HG03039 (cell line): Measurements from ENCODE around the gene RMND1.

ENCODE experiments used
- ATAC-seq: cut with Tn5 transposase; IDR thresholded peaks from one replicate; pipeline ENCODE4 v1.9.1; 2021; ENCODE audit warnings: mild to moderate bottlenecking, moderate library complexity; ENCODE audit not compliant: unreplicated experiment

RMND1 gene

DNA sequence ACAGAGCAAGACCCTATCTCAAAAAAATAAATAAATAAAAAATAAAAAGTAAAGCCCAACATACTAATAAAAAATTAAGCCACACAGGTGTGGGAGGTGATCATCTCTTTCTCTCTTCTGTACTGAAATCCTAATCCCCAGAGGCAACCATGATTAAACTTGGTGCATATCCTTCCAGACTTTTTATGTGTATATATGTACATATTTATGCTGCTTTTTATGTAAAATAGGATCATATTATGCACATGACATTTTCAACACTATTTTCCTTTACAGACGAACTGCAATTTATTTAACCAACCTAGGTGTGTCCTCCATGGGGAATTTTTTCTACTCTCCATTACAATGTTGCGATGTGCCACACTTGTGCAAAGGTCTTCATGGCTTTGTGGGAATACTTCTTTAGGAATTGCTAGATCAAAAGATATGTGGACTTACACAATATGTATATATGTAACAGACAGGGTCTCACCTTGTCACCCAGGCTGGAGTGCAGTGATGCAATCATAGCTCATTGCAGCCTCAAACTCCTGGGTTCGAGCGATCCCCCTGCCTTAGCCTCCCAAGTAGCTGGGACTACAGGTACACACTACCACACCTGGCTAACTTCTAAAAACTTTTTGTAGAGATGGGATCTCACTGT lies 23.7 kb downstream of the RMND1 start:
- no peak for ATAC-seq

DNA sequence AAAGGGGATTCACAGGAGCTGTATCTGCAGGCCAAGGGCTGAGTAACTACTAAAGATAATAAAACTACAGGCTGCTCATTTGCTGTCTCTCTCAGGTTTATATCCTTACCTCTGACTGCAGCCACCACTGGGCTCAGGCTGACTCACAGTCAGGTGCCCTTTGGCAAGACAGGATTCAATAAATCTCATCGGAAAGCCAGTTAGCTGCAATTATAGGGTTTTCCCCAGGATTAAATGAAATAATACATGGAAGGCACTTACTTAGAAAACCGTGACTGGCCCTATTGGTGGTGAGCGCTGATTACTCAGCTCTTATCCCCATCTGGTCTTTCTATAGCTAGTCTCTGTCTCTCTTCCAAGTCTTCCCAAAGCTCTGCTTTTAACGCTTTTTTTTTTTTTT lies 26.4 kb downstream of the RMND1 start:
- no peak for ATAC-seq

DNA sequence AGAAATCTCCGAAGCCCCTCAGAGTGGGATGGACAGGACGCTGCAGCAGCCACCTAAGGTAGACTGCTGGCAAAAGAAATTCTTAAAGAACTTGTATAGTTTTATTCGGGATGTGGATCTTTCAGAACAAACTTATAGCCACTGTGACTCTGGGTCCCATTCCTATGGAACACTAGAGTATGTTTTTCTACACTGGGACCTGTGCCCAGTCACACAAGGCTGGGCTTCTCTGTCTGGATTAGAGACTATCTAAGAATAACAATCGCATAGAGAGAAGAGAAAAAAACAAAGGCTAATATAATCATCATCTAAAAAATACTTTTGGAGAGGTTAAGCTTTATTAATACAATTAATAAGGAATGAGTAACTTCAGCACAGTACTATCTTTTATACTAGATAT lies 28.9 kb downstream of the RMND1 start:
- no peak for ATAC-seq

DNA sequence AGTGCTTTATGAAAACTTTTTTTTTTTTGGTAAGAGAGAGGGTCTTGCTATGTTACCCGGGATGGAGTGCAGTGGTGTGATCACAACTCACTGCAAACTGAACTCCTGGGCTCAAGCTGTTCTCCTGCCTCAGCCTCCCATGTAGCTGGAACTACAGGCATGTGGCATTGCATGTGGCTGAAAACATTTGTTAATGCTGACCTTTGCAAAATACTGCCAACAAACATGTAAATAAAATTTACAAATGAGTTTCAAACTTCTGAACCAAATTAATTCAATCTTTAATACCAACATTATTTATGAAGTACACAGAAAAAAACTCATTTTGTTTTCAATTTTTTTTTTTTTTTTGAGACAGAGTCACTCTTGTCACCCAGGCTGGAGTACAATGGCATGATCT lies 34.4 kb downstream of the RMND1 start:
- ATAC-seq, result no peak

DNA sequence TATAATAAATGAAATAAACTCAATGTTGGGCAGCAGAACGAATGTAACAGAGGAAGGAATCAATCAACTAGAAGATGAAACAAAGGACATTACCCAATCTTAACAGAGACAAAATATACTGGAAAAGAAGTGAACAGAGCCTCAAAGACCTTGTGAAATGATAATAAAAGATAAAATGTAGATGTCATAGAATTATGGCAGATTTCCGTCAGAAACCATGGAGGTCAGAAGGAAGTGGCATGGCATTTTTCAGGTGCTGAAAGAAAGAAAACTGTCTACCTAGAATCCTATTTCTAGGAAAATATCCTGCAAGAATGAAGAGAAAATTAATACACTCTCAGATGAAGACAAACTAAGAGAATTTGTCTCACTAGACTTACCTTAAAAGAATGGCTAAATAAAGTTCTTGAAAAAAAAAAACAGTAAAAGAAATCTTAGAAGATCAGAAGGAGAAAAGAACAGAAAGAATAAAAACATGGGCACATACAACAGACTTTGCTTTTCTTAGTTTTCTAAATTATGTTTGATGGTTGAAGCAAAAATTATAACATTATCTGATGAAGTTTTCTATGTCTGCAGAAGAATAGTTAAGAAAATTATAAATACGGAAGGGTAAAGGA lies 37.2 kb downstream of the RMND1 start:
- ATAC-seq, result no peak

DNA sequence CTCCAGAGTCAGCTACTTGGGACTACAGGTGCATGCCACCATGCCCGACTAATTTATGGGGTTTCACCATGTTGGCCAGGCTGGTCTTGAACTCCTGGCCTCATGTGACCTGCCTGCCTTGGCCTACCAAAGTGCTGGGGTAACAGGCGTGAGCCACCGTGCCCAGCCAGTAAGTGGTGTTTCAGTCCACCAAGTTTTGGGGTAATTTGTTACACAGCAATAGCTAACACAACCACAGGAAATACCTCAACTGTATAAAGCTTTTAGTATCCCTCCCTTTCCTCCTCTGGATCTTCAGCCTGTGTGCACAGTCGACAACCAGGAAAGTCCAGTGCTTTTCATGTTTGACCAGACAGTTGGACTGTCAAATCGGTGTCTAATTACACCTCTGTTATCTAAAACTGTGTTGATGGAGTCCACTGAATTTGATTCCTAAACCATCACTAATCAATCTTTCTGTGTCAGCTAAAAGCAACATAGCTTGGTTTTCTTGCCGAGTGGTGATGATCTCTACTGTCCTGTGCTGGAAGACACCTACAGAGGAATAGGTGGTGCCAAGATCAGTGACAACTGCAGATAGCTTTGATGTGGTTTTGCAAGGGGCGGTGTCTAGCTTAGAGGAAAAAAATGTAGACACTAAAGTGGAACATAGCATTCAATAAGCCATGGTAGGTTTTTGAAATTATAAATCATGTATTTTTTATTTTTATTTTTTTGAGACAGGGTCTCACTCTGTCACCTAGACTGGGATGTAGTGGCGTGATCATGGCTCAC lies 38.4 kb downstream of the RMND1 start:
- ATAC-seq, result no peak

DNA sequence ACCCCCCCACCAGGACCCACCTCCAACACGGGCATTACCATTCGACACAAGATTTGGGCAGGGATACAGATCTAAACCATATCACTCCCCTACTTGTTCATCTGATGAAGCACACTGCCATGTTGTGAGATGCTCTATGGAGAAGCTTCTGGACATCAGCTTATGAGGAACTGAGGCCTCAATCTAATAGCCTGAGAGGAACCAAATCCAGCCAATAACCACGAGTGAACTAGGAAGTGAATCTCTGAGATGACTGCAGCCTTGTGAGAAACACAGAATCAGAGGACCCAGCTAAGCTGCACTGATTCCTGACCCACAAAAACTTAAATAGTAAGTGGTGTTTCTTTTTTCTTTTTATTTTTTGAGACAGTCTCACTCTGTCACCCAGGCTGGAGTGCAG lies 39.0 kb downstream of the RMND1 start:
- ATAC-seq, result no peak

DNA sequence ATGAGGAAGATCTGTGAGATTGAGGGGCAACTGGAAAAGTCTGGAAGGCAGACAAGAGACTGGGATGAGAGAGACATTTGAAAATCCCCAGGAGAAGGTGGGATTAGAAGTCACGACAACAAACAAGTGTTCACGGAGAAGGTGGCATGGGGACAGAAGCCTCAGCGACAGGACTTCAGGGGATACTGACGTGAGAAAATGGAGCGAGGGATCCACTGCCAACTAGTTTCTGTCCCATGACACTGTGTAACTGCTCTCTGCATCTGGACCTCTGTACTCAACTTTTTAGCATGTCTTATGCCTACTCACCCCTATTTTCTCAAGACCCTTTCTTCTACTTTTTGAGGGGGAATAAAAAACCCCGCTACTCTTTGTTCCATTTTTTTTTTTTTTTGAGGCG lies 42.2 kb downstream of the RMND1 start:
- no peak for ATAC-seq

DNA sequence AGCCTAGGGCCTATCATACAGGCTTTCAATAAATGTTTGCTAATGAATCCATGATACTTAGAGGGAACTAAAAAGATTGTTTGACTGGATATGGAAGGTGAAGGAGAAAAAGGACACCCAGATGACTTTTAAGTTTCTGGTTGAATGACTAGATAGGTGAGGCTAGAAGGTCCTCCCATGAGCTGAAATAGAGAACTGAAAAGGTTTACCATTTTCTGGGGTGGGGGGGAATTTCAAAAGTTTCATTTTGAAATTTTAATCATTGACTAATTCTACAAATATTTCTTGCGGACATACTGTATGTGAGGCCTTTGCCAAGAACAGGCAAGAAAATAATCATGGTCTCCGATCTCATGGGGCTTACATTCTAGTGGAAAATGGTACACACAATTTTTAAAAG lies 42.7 kb downstream of the RMND1 start:
- no peak for ATAC-seq

DNA sequence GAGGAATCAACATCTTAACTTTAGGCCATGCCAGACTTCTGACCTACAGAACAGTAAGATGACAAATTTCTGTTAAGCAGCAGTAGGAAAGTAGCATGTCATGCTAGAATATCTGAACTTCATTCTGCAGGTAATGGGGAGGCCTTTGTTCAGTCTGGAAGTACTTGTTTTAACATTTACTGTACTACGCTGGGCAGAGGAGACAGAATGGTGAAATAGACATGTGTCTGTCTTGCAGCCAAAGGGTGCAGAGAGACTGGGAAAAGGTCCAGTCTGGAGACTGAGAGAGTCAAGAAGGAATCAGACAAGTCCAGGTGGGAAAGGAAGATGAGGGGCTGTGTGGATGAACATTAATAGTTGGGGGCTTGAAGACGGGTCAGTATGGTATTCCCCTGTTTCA lies 43.1 kb downstream of the RMND1 start:
- ATAC-seq, result no peak

DNA sequence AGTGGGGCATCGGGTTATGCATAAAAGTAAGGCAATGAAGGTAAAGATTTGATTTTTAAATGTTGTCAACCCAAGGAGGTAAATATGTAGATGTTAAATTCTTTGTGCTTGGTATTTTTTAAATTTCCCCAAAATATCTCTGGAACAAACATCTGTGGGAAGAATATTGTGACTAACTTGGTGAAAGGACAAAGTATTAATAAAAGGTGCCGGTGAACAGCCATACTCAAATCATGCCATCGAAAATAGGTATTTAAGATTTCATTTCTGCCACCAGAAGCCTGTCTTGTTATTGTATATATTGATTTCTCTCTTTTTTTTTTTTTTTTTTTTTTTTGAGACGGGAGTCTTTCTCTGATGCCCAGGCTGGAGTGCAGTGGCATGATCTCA lies 48.0 kb downstream of the RMND1 start:
- no peak for ATAC-seq

DNA sequence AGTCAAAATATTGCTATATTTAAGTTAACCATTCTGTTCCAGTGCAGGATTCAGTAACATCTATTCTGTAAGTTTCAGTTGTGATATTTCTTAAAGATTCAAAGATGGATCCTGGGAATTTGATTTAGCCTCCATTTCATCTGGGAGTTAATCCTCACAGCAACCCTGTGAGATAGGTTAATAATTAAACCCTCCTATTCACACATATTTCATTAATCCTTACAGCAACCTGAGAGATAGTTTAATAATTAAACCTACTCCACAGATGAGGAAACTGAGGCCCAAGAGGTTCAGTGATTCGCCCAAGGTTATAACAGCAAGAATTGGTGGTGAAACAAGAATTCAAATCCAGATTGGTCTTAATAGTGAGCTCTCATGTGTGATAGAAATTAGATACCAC lies 49.7 kb downstream of the RMND1 start:
- ATAC-seq, result no peak

DNA sequence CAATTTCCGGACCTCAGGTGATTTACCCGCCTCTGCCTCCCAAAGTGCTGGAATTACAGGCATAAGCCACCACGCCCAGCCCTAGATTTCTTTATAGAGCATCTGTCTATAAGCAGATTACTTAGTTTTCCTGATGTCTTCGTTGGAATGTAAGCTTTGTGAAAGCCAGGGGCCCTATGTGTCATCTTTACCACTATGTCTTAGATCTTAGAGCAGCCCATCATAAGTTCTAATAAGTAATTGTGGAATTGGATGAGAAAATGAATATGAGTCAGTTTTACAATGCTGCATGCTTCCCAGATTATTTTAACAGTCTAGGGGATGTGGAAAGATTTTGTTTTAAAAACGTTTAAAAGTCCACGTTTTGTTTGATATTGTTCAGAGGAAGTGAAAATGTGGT lies 51.5 kb downstream of the RMND1 start:
- no peak for ATAC-seq

DNA sequence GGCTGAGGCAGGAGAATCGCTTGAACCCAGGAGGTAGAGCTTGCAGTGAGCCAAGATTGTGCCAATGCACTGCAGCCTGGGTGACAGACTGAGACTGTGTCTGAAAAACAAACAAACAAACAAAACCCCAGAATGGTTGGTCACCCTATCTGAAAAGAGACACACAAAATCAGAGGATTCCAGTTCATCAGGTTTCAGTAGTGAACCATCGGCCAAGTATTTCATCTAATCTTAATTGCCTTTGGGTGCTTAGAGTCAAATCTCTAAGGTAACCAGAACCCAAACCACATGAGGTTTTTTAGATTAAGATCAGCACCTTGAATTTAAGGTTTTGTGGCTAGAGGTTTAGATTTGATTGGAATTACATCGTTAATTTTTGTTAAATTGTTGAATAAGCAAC lies 52.2 kb downstream of the RMND1 start:
- ATAC-seq, result no peak

DNA sequence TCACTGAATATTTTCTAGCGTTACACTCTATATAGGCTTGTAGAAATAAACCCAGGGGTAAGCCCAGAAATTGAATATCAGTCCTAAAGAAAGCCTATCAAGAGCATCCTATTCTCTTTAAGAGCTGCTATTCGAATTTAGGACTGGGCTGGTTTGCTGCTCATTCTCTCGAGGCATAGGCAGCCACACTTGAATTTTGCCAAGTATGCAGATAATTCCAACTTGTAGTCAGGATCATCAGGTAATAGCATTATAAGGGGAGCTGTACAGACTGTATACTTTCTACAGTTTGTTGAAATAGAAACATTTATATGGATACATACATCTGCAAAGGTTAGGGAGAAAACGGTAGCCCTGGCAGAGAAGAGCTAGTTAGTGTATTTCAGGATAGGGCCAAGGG lies 58.5 kb downstream of the RMND1 start:
- ATAC-seq, result no peak

DNA sequence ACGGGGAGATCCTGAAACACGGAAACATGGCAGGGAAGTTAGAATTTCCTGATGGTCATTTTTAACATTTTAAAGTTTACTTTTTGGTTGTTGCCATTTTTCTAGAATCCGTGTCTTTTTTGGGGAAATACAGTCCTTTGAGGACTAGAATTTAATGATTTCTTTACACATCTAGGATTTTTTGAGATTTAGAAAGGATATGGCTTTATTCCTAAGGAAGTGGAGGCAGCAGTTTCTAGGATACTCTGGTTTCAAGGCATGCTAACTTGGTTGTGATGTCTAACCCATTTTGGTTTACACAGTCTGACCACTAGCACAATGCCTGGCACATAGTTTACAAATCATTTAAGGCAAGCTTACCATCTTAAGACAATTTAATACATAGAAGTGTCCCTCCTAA lies 59.5 kb downstream of the RMND1 start:
- ATAC-seq, result no peak

DNA sequence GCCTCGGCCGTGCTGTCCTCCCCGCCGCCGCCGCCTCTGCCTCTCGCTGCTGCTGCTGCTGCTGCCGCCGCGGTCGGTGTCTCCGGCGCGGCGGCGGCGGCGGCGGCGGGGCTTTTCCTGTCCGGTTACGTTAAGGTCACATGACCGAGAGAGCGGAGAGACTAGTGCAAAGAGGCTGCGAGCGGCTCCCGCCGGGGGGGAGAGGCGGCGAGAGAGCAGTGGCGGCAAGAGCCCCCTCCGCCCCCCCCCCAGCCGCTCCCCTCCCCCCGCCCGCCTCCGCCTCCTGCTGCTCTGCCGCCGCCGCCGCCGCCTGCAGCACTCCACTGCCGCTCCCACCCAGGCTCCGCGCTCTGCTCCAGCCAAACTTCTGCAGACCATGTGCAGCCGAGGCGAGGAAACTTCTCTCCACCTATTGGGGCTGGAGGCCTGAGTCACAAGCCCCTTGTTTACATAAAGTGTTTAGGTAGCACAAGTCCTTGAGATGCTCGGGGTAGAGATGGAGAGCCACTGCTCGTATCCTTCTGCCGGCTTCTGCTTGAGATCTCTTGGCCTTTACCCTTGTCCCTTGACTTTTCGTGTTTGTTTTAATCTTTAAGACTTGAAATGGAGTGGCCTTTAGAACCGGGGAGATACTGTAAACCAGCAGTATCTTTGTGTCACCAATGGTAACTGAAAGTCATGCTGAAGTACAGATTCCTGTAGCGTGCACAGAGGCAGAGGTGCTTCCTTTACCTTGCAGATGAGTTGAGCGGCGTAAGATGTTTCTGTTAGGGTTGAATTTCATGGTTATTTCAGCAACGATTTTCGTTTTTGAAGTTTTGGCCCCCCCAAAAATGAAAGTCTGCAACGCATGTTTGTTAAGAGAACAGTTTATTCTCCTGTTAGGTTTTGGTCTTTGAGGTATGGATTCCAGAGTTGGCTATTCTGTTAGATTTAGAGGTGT lies 60.2 kb downstream of the RMND1 start, which contains the start of gene ZBTB2:
Gene ZBTB2, minus strand, starts transcription at position 89 of the 943 bp plus-strand sequence. CDS start 17,922 bp downstream, outside the sequence.
- ATAC-seq, result peak; percentile 6

DNA sequence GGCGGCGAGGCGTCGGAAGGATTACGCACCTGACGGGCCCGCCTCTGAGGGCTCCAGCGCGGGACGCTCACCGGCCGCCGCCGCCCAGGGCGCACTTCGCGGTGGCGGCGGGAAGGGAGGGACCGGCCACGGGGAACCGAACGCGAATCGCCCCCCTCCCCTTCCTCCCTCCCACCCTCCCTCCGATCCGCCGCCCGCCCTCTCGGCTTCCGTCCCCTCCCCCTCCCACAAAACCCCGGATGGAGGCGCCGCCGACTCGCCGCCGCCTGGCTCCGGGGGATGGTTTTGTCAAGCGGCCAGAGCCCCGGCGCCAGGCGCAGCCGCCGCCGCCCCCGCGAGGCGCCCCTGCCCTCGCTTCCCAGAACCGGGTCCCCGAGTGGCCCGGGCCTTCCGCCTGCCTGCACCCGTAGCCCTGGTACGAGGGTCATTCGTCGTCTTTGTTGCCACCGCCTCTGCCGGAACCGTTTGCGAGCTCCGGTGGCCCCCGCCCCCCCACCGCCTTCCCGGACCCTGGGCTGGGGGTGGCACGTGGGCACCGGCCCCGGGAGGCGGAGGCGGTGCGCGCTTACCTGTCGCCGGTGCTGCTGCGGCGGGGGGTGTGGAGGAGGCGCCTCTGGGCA lies 61.0 kb downstream of the RMND1 start:
- peak; percentile 14 for ATAC-seq

DNA sequence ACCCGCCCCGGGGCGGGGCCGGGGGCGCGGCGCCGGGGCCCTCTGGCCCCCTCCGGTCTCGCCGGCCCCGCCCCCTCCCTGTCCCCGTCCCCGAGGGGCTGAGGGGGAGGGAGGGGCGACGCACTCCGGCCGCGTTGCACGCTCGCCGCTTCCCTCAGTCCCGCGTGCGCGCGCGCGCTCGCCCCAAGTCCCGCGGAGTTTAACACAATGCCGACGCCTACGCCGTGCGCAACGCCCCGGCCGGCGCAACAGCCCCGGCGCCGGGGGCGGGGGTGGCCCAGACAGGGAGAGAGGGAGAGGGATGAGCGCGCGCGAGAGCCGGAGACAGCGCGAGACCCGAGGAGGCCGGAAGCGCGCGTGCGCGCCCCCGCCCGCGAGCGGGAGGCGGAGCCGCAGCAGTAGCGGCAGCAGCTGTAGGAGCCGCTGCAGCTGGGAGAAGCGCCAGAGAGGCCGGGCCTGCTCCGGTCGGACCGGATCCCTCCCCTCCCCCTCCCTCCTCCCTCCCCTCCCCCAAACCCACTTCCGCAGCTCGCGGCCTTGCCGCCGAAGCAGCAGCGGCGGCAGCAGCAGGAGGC lies 61.6 kb downstream of the RMND1 start:
- ATAC-seq, result peak; percentile 72

DNA sequence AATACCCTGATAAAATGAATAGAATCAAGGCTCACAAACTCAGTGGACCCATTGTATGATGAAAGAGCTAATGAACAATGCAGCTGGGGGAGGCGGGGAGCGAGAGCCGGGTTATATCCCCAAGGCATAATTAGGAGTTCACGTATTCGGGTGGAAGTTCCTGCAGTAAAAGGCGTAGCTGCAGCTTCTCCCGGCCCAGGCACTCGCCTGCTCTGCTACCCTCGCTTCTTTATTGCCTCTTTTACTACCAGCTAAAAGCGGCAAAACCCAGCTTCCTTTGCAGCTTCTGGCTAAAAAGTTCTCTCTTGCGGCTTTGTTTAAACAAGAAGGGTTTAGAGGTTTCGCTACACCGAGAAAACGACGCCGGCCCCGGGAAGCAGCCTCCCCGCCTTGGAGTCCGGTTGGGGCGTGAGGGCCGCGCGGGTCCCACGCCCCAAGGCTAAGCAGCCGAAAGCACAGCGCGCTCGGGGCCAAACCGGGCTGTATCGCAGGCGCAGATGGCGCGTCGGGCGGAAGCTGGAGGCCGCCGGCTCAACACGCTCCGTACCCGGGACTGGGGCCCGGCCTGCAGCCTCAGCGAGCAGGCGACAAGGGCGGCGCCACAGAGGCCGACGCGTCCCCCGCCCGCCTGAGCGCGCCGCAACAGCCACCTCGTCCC lies 62.2 kb downstream of the RMND1 start:
- peak; percentile 69 for ATAC-seq
